BE2C (cell line): ENCODE results near the gene ZNF277.

Experiments
- DNase-seq: peaks from one replicate; pipeline ENCODE4 v3.0.0-alpha.2; 2020
- H3K27me3 ChIP-seq: fragments of 250-450 bp; sonication (Bioruptor Pico); 2 replicates; pipeline ENCODE4 v1.5.1; 2020; ENCODE audit warnings: mild to moderate bottlenecking
- H3K36me3 ChIP-seq: fragments of 250-450 bp; sonication (Bioruptor Pico); 2 replicates; pipeline ENCODE4 v1.5.1; 2020; ENCODE audit warnings: mild to moderate bottlenecking
- H3K4me1 ChIP-seq: fragments of 250-450 bp; sonication (Bioruptor Pico); 2 replicates; pipeline ENCODE4 v1.5.1; 2020
- H3K4me3 ChIP-seq: 2 replicates; pipeline ENCODE4 v1.5.1; 2011; ENCODE audit warnings: low read depth, low read length
- H3K9me3 ChIP-seq: fragments of 250-450 bp; sonication (Bioruptor Pico); 2 replicates; pipeline ENCODE4 v1.5.1; 2020
- TF ChIP-seq, protein P1 (sequence below): IDR thresholded peaks from 2 replicates; pipeline ENCODE4 v1.5.1; 2012; ENCODE audit warnings: mild to moderate bottlenecking, low read depth, low read length

ZNF277 gene

DNA sequence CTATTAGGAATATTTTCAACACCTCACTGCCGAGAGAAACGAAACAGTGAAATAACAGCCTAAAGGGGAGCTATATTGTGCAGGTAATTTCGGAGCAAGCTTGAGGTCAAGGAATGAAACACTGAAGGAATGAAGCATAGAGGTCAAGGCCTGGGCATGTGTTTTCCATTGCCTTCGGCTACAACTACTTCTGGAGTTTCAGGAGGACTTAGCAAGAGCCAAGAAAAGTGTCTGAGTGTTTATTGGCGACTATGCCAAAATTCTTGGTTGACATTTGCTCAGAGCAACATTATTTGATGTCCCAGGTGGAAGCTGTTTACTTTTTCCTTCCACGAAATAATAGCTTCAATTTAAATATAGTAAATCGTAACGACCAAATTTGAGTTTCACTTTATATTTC is 154.2 kb downstream of the ZNF277 start:
- no peaks in the 10 kb centered on the region for H3K9me3 ChIP-seq
- H3K27me3 ChIP-seq, result no peaks in the 10 kb centered on the region
- H3K4me1 ChIP-seq, result no peaks in the 10 kb centered on the region
- TF ChIP-seq, protein P1, sequence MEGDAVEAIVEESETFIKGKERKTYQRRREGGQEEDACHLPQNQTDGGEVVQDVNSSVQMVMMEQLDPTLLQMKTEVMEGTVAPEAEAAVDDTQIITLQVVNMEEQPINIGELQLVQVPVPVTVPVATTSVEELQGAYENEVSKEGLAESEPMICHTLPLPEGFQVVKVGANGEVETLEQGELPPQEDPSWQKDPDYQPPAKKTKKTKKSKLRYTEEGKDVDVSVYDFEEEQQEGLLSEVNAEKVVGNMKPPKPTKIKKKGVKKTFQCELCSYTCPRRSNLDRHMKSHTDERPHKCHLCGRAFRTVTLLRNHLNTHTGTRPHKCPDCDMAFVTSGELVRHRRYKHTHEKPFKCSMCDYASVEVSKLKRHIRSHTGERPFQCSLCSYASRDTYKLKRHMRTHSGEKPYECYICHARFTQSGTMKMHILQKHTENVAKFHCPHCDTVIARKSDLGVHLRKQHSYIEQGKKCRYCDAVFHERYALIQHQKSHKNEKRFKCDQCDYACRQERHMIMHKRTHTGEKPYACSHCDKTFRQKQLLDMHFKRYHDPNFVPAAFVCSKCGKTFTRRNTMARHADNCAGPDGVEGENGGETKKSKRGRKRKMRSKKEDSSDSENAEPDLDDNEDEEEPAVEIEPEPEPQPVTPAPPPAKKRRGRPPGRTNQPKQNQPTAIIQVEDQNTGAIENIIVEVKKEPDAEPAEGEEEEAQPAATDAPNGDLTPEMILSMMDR, result no peak
- H3K4me3 ChIP-seq, result no peak overlapping the region
- DNase-seq, result no peak
- no peaks in the 10 kb centered on the region for H3K36me3 ChIP-seq

DNA sequence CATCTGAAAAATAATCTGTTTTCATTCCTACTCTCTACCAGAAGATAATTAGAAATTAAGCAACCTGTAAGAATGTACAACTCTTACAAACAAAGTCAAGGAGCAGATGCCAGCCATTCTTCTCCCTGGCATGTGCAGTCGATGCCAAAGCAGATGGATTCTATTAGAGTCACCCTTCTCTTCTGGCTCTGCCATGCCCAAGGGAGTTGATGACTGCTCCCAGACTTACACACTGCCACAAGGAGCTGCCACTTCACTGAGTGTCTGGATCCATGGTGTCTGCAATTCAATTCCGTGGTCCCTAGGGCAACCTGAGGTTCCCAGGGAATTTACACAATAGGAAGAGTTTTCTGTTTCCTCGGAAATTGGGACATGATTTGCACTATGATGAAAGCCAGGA is 154.7 kb downstream of the ZNF277 start:
- no peak for DNase-seq
- Histone ChIP-seq H3K27me3 (no peaks in the 10 kb centered on the region), H3K4me1 (no peaks in the 10 kb centered on the region), H3K36me3 (no peaks in the 10 kb centered on the region), H3K4me3 (no peak overlapping the region), H3K9me3 (no peaks in the 10 kb centered on the region)
- TF ChIP-seq, protein P1, result no peak

DNA sequence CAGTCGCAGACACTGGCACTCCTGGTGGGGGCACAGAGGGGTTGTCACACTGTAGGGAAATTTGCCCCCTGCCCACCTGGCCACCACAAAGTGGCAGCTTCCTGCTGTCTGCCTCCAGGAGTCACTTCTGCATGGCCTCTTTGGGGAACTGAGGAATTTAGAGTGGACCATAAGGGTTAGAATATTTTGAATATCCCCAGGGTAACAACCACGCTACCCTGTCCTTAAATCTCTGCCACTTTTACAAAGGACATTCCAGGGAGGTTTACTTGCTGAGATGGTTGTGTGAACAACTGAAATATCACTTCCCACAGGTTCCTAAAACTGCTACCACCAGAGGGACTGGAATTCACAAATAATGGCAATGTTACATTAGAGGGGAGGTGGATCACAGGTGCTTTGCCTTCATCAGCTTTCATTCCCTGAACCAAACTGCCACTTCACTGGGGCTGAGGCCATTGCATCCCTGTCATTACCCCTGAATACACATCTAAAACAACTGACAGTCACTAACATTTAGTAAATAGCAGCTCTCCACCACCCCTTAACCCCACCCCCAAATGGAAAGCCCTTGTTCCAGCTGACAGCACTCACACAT is 155.7 kb downstream of the ZNF277 start:
- Histone ChIP-seq H3K4me3 (no peak overlapping the region), H3K27me3 (no peaks in the 10 kb centered on the region), H3K4me1 (peaks cover 2% of the 10 kb centered on the region; the same call in 1 of the 2 replicates), H3K9me3 (no peaks in the 10 kb centered on the region), H3K36me3 (no peaks in the 10 kb centered on the region)
- TF ChIP-seq, protein P1, result 0 out of 2 replicates have a peak, but pooled peaks have one; percentile 1
- no peak for DNase-seq

DNA sequence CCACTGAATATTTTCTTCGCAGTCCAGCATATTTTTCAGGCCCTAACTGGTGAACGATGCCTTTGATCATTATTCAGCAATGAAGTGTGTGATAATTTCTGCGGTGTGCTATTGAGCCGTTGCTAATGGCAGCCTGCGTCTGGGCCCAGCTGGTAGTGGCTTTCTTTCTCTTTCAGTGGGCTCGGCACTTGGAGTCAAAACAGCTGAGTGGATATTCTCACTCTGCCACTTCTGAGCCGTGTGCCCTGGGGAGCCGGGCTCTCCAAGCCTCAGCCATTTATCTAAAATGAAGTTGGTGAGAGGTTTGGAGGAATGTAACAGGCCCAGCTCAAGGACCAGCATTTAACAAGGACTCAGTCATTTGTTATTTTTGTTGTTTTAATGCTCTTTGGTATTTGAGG is 156.2 kb downstream of the ZNF277 start:
- Histone ChIP-seq H3K27me3 (no peaks in the 10 kb centered on the region), H3K4me1 (peaks cover 2% of the 10 kb centered on the region; the same call in 1 of the 2 replicates), H3K9me3 (no peaks in the 10 kb centered on the region), H3K4me3 (no peak overlapping the region), H3K36me3 (no peaks in the 10 kb centered on the region)
- TF ChIP-seq, protein P1, result no peak
- no peak for DNase-seq

GRCh38 chr7:112364388-112364787 is 157.9 kb downstream of the ZNF277 start:
- DNase-seq, result no peak
- Histone ChIP-seq H3K9me3 (no peaks in the 10 kb centered on the region), H3K4me1 (peaks cover 2% of the 10 kb centered on the region; the same call in 1 of the 2 replicates), H3K36me3 (no peaks in the 10 kb centered on the region), H3K4me3 (no peak overlapping the region), H3K27me3 (no peaks in the 10 kb centered on the region)
- TF ChIP-seq, protein P1, result no peak

DNA sequence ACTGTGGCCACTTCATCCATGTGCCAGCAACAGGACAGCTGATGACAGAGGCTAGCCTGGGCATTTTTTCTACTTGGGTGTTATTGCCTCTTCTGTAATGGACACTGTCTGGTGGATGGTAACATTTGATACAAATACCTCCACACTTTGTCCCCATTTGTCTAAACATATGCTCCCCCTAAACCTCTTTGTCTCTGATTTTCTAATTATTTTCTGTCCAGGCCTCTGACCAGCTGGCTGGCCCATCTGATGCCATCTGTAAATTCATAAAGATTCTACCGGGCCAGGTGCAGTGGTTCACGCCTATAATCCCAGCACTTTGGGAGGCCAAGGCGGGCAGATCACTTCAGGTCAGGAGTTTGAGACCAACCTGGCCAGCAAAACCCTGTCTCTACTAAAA is 159.1 kb downstream of the ZNF277 start:
- TF ChIP-seq, protein P1, result no peak
- H3K9me3 ChIP-seq, result no peaks in the 10 kb centered on the region
- no peak overlapping the region for H3K4me3 ChIP-seq
- no peak for DNase-seq
- H3K4me1 ChIP-seq, result peaks cover 2% of the 10 kb centered on the region; the same call in 1 of the 2 replicates
- H3K36me3 ChIP-seq, result no peaks in the 10 kb centered on the region
- no peaks in the 10 kb centered on the region for H3K27me3 ChIP-seq
